Mucosa of stomach (tissue), 1 donor: ENCODE data around the gene MOBP.

ENCODE experiments used
- H3K27me3 ChIP-seq: one replicate; pipeline ENCODE4 v1.7.0; 2013; ENCODE audit warnings: mild to moderate bottlenecking, low read length; ENCODE audit not compliant: control insufficient read depth, insufficient read depth
- H3K36me3 ChIP-seq: one replicate; pipeline ENCODE4 v1.7.0; 2013; ENCODE audit warnings: low read length; ENCODE audit not compliant: control insufficient read depth, insufficient read depth
- H3K4me1 ChIP-seq: one replicate; pipeline ENCODE4 v1.7.0; 2013; ENCODE audit warnings: mild to moderate bottlenecking, low read length; ENCODE audit not compliant: control insufficient read depth, insufficient read depth
- H3K4me3 ChIP-seq: one replicate; pipeline ENCODE4 v1.7.0; 2013; ENCODE audit warnings: low read length
- H3K9ac ChIP-seq: one replicate; pipeline ENCODE4 v1.7.0; 2013; ENCODE audit warnings: mild to moderate bottlenecking, low read length, moderate library complexity
- H3K9me3 ChIP-seq: one replicate; pipeline ENCODE4 v1.7.0; 2013; ENCODE audit warnings: mild to moderate bottlenecking, low read length, moderate library complexity; ENCODE audit not compliant: control insufficient read depth
- donor health status: Pancreatic carcinoma.

MOBP gene

DNA sequence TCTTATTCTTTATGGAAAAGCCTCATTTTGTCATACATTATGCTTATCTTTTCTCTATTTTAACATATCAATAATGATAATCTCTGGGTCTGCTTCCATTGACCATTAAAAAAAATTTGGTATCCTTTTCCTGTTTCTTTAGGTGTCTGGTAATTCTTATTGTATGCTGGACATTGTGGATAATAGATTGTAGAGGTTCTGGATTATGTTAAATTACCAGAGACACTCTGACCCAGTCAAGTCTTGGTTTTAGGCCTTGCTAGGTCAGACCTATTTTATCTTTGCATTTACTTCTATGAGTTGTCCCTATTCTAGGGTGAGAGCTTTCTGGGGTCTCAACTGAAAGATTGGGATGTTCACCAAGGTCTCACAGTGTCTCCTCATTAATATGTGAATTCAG, 9.3 kb downstream of the MOBP start:
- H3K9me3 ChIP-seq, result no peaks in the 10 kb centered on the region
- no peak overlapping the region for H3K4me3 ChIP-seq
- no peaks in the 10 kb centered on the region for H3K27me3 ChIP-seq
- H3K4me1 ChIP-seq, result no peaks in the 10 kb centered on the region
- no peaks in the 10 kb centered on the region for H3K36me3 ChIP-seq
- H3K9ac ChIP-seq, result no peak overlapping the region

DNA sequence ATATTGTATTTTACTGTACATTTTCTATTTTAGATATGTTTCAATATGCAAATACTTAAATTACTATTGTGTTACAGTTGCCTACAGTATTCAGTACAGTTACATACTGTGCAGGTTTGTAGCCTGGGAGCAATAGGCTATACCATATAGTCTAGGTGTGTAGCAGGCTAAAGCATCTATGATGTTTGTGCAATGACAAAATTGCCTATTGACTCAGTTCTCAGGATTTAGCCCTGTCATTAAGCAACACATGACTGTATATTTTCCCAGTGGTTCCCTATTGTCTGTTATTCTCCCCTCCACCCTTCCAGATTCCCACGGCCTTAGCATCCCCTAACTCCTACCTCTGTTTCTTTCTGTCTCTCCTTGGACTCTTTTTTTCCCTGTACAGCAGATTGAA, 10.7 kb downstream of the MOBP start:
- no peaks in the 10 kb centered on the region for H3K4me1 ChIP-seq
- H3K36me3 ChIP-seq, result no peaks in the 10 kb centered on the region
- H3K4me3 ChIP-seq, result no peak overlapping the region
- no peaks in the 10 kb centered on the region for H3K27me3 ChIP-seq
- H3K9me3 ChIP-seq, result no peaks in the 10 kb centered on the region
- H3K9ac ChIP-seq, result no peak overlapping the region

DNA sequence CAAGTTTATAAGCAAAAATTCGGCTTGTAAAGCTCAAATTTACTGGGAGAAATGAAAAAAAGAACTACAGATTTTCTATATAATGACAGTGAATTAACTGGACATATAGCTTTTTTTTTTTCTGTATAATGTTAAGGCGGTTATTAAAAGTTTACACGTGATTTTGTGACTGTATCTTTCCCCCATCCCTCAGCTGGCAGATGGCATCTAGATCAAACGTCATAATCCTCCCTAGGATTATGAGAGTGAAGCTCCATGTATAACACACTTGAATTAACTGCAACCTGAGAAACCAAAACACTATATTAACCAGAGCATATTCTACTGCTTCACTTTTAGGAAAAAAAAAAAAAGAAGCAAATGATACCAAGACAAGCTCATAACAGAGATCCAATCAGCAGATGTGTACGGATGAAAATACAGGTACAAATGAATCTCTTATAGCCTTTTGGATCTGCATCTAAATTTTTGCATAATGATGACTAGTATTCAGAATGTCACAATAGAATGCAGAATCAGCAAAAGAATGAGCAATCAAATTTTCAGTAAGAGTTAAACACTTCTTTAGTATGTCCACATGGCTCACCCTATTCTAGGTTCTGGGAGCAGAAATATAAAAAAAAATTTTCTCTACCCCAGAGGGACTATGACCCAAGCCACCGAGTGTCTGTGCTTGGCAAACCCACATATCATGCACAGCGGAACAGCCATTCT, 12.4 kb downstream of the MOBP start:
- Histone ChIP-seq H3K36me3 (no peaks in the 10 kb centered on the region), H3K27me3 (no peaks in the 10 kb centered on the region), H3K9me3 (no peaks in the 10 kb centered on the region), H3K9ac (no peak overlapping the region), H3K4me3 (no peak overlapping the region), H3K4me1 (no peaks in the 10 kb centered on the region)

DNA sequence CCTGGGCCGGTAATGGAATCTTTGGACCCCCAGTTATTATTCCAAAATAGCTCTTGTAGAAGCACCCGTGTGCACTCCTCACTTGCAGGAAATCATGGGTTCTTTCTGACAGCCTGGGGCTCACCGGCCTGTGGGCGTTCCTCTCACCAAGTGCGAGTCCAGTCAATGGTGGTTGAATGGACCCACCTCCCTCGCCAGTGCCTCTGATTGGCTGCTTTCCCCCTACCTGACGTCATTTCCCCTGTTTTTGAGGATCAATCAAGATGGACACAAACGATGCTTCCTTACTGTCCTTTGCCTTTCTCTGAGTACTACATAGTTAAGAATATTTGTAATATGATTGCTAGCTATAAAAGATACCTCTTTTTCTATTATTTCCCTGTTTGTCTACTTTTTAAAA, 18.1 kb downstream of the MOBP start:
- Histone ChIP-seq H3K27me3 (no peaks in the 10 kb centered on the region), H3K9ac (no peak overlapping the region), H3K4me3 (no peak overlapping the region), H3K36me3 (no peaks in the 10 kb centered on the region), H3K4me1 (no peaks in the 10 kb centered on the region), H3K9me3 (no peaks in the 10 kb centered on the region)

DNA sequence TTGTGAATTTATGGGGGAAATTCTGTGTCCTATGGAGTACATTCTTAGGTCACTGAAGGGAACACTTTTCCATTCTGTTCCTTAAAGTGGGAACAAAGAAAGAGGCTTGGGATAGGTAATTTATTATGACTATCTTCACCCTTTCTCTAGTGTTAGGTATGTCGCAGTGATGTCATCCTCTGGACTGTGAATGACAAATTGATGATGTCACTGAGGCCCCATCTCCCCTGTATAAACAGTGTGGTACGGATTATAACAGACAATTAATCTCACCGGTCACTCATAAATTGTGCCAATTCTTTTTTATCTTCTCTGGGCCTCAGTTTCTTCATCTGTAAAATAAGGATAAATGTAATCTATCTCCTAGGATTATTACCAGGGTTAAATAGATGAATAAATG, 23.5 kb downstream of the MOBP start:
- no peaks in the 10 kb centered on the region for H3K4me1 ChIP-seq
- no peaks in the 10 kb centered on the region for H3K9me3 ChIP-seq
- H3K27me3 ChIP-seq, result no peaks in the 10 kb centered on the region
- no peak overlapping the region for H3K9ac ChIP-seq
- no peak overlapping the region for H3K4me3 ChIP-seq
- no peaks in the 10 kb centered on the region for H3K36me3 ChIP-seq

DNA sequence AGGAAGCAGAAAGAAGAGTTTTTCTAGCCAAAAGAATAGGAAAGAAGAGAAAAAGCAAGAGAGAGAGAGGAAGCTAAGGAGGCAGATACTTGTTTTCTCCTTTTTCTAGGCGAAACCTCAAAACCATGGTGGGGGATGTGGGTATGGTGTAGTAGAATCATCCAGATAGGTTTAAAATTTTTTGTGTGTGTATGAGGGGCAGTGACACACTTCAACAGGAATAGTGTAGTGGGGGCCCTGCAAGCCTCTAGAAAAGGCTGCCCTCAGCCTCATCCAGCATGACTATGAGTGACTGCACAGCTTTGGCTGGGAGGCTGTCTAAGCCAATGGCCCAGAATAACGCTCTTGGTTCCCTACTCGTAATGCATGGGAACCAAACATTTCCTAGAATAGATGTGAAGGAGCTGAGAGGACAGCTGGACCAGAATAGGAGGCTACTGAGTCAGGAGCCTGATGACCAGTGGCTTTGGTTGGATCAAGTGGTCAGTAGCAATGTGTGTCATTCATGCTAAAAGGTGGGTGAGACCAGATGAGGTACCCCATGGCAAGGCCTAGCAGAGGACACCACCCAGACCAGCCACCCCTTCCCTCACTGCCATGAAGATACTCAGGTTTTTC, 24.4 kb downstream of the MOBP start:
- H3K4me1 ChIP-seq, result no peaks in the 10 kb centered on the region
- H3K4me3 ChIP-seq, result no peak overlapping the region
- no peak overlapping the region for H3K9ac ChIP-seq
- no peaks in the 10 kb centered on the region for H3K27me3 ChIP-seq
- no peaks in the 10 kb centered on the region for H3K9me3 ChIP-seq
- H3K36me3 ChIP-seq, result no peaks in the 10 kb centered on the region

DNA sequence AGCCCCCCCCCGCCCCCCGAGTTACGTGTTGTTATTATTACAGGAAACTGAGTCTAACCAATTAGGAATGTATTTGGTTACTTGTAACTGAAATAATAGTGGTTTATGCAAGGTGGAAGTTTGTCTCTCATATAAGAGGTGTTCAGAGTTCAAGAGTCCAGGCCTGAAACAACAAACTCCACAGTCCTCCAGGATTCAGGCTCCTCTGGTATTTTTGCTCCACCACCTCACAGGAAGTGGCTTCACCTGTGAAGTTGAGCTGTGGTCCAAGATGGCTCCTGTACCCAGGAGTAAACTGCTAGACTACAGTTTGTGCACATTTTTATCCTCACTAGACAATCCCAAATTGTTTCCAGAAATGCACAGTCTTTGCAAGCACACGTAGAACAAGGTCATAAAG, 27.3 kb downstream of the MOBP start:
- H3K4me3 ChIP-seq, result no peak overlapping the region
- H3K9me3 ChIP-seq, result no peaks in the 10 kb centered on the region
- no peaks in the 10 kb centered on the region for H3K27me3 ChIP-seq
- no peaks in the 10 kb centered on the region for H3K36me3 ChIP-seq
- no peak overlapping the region for H3K9ac ChIP-seq
- no peaks in the 10 kb centered on the region for H3K4me1 ChIP-seq

DNA sequence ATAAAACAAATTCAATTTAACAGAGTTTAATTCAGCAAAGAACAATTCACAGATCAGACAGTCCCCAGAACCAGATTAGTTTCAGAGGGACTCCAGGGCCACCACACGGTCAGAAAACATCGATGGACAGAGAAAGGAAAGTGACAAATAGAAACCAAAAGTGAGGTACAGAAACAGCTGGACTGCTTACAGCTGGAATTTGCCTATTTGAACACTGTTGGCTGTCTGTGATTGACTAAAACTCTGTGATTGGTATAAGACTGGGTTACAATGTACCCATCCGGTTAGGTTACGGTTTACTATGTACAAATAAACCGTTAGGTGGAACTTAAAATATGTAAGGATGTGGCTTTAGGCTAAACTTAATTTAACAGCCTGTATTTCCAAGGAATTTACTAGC, 30.3 kb downstream of the MOBP start:
- H3K9ac ChIP-seq, result no peak overlapping the region
- H3K9me3 ChIP-seq, result no peaks in the 10 kb centered on the region
- peaks cover 11% of the 10 kb centered on the region for H3K27me3 ChIP-seq
- H3K4me1 ChIP-seq, result no peaks in the 10 kb centered on the region
- no peak overlapping the region for H3K4me3 ChIP-seq
- H3K36me3 ChIP-seq, result no peaks in the 10 kb centered on the region

DNA sequence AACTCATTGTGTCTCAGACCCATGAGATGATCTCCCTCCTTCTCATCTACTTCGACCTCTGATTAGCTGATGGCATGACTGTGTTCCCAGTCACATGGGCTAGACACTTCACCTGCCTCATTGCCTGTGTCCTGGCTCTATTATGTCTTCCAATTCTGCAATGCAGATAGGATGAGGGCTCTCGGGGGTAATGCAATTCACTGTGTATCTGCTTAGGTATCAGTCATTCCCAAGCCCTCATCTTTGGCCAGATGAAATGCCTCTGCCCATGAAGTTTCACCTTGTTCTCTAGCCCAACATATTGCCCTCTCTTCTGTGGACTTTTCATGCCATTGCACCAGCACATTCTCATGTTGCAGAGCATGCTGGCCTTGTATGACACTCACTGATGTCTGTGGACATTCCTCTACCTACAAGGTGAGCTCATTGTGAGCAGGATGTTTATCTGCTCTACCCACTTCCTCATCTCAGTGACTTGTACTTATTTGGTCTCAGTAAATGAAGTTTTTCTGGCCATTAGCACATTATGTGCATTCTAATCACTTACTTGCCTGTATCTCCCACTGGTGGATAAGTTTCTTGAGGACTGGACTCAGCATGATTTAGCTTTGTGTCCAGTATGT, 32.3 kb downstream of the MOBP start:
- Histone ChIP-seq H3K36me3 (no peaks in the 10 kb centered on the region), H3K4me3 (no peak overlapping the region), H3K4me1 (no peaks in the 10 kb centered on the region), H3K9me3 (no peaks in the 10 kb centered on the region), H3K27me3 (peaks cover 16% of the 10 kb centered on the region), H3K9ac (no peak overlapping the region)

DNA sequence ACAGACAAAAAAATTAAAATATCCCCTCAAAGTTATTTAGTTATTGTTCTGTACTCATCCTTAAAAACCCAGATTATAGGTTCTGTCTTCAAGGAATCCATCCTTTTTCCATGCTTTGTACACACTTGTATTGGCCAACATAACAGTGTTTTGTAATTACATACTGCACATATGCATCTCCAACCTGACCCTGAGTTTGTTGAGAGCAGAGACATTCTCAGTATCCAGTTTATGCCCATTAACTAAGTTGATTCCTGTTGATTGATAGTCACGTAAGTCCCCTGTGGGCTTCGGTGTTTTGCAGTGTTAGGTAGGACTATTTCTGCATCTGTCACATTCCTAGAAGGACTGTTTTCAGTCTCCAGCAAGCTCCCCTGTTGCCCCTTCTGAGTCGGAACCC, 33.6 kb downstream of the MOBP start:
- no peaks in the 10 kb centered on the region for H3K9me3 ChIP-seq
- H3K9ac ChIP-seq, result no peak overlapping the region
- no peaks in the 10 kb centered on the region for H3K36me3 ChIP-seq
- no peaks in the 10 kb centered on the region for H3K4me1 ChIP-seq
- H3K27me3 ChIP-seq, result peaks cover 16% of the 10 kb centered on the region
- H3K4me3 ChIP-seq, result no peak overlapping the region

DNA sequence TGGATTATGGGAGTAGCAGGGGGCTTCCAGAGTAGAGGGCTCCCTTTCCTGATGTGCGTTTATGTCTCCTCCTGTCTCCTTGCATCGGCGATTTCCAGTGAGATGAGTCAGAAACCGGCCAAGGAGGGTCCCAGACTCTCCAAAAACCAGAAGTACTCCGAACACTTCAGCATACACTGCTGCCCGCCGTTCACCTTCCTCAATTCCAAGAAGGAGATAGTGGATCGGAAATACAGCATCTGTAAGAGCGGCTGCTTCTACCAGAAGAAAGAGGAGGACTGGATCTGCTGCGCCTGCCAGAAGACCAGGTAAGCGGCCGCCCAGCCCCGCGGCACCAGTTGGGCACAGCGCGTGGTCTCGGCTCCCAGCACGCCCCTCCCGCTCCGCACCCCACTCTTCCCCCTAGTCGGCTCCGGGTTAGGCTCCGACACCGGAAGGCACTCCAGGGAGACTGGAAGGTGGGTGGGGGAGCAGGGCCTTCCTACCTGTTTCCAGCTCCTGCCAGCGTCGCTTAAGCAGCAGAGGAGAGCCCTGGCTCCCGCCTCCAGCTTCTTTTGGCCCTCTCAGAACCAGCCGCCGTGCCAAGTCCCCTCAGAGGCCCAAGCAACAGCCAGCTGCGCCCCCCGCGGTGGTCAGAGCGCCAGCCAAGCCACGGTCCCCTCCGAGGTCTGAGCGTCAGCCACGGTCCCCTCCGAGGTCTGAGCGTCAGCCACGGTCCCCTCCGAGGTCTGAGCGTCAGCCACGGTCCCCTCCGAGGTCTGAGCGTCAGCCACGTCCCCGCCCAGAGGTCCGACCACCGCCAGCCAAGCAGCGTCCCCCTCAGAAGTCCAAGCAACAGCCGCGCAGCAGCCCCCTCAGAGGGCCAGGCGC, 34.7 kb downstream of the MOBP start:
- Histone ChIP-seq H3K9me3 (no peaks in the 10 kb centered on the region), H3K27me3 (peaks cover 16% of the 10 kb centered on the region), H3K9ac (no peak overlapping the region), H3K4me1 (no peaks in the 10 kb centered on the region), H3K4me3 (no peak overlapping the region), H3K36me3 (no peaks in the 10 kb centered on the region)

DNA sequence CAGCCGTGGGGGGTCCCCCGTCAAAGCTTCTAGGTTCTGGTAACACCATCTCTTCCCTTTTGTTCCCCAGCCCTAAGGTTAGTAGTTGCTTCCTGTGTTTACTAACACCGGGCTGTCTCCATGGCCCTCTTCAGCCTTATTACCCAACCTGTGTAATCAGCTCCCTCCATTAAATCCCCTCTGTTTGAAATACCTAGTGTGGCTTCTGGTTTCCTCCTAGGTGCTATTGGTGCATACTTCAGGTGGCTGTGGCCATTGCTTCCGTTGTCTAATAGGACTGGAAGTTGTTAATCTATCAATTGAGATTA, 35.3 kb downstream of the MOBP start:
- no peak overlapping the region for H3K4me3 ChIP-seq
- no peaks in the 10 kb centered on the region for H3K36me3 ChIP-seq
- H3K27me3 ChIP-seq, result peaks cover 16% of the 10 kb centered on the region
- no peaks in the 10 kb centered on the region for H3K9me3 ChIP-seq
- no peak overlapping the region for H3K9ac ChIP-seq
- H3K4me1 ChIP-seq, result no peaks in the 10 kb centered on the region
